GM12874 (cell line): ENCODE results near the gene FRMPD4.

ENCODE experiments used
- CTCF ChIP-seq: IDR thresholded peaks from 2 replicates; pipeline ENCODE4 v1.5.1; 2011; ENCODE audit warnings: low read depth, mild to moderate bottlenecking, control low read depth, low read length, moderate library complexity; ENCODE audit not compliant: insufficient read depth

The FRMPD4 gene

GRCh38 chrX:12304261-12304660, 166.0 kb downstream of the FRMPD4 start:
- no peak for TF ChIP-seq CTCF

GRCh38 chrX:12307961-12308360, 169.7 kb downstream of the FRMPD4 start:
- no peak for TF ChIP-seq CTCF

DNA sequence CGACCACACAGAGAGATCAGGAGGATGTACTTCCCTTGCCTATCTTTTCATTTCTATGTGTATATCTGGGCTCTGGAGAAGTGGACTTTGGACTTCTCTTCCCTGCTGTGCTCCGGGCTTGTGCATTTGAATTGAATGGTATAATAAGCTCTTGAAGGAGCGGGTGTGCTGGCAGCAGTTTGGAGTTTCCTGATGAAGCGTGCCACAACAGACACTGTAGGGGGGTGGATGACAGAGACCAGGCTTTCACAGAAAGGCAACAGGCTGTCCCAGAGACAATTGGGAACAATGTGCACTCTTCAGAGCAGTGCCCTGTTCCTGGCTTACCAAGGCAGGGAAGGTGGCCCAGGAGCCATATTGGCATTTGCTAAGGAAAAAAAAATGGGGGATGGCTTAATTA, 170.1 kb downstream of the FRMPD4 start:
- no peak for TF ChIP-seq CTCF

GRCh38 chrX:12309040-12309743, 170.9 kb downstream of the FRMPD4 start:
- TF ChIP-seq CTCF = no peak

DNA sequence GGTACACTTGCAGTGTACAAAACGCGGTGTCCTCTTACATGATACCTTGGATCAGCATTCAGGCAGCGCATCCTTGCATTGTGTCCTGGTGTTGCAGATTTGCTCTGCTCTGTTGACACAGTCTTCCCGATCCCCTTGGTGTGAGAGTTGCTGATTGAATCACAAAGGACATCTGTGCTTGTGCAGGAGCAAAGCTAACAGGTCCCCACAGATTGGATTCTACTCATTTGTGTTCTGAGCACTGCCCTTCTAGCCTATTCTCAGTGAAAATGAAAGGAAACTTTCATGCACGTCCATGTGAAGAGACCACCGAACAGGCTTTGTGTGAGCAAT, 171.4 kb downstream of the FRMPD4 start:
- TF ChIP-seq CTCF = no peak

DNA sequence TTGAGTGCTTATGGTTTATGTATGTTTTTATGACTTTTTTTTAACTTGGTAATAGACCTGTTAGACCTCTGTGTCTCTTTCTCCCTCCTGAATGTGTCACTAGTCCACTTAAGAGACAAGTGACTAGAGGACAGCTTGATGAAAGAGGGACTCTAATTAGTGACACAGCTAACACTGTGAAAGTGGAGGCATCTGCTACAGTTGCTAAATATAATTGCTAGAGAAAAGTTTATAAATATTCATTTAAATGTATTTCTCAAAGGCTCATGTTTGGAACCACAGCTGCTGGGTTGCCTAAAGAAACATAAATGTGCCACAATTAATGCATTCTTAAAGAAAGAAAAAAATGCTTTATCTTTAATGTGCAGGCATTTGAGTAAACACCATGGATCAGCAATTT, 176.4 kb downstream of the FRMPD4 start:
- TF ChIP-seq CTCF = no peak

DNA sequence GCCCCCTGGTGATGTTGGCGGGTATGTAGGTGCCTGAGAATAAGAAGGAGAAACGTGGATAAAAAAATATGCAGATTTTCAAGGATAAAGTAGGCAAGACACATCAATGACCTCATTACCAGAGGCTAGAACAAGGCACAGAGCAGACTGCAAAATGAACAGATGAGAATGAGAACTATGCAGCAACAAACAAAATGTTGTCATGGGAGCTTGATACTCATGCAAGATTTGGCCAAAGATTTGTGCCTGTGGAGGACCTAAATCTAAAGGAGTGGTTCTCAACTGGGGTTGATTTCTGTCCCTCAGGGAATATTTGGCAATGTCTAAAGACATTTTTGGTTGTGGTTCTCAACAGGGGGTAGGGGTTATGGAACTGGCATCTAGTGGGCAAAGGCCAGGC, 177.3 kb downstream of the FRMPD4 start:
- no peak for TF ChIP-seq CTCF
